ENCODE measurements around the gene RAP1B.

RAP1B gene

DNA sequence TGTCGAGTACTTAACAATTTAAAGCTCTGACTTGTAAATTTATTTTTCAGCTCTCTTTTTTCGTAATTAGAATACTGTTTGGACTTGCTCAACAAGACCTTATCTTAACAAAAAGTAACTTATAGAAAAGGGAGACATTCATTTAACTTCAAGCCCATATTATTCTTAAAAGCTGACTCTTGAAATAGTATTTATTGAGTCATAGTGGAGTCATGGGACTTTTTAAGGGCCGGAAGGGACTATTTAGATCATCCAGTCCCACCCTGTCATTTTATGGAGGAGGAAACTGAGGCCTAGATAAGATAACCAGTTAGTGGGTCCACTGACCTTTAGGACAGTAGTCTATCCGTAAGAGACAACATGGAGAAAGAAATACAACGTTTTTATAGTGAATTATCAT, 1.5 kb downstream of the RAP1B start:
- no peak for DNase-seq

DNA sequence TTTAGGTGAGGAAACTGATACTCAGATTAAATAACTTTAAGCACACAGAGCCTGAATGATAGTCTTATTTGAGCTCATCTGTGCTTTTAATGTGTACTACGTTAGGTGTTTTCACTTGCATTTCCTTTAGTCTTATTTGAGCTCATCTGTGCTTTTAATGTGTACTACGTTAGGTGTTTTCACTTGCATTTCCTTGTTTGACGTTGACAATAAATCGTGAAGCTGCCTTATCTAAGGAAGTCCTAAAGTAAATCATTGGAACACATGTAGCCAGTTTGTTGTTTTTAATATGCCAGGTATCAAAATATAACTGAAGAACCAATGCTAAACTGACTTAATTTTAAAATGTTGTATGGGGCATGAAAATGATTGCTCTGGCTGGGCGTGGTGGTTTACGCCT, 2.0 kb downstream of the RAP1B start:
- DNase-seq = no peak

DNA sequence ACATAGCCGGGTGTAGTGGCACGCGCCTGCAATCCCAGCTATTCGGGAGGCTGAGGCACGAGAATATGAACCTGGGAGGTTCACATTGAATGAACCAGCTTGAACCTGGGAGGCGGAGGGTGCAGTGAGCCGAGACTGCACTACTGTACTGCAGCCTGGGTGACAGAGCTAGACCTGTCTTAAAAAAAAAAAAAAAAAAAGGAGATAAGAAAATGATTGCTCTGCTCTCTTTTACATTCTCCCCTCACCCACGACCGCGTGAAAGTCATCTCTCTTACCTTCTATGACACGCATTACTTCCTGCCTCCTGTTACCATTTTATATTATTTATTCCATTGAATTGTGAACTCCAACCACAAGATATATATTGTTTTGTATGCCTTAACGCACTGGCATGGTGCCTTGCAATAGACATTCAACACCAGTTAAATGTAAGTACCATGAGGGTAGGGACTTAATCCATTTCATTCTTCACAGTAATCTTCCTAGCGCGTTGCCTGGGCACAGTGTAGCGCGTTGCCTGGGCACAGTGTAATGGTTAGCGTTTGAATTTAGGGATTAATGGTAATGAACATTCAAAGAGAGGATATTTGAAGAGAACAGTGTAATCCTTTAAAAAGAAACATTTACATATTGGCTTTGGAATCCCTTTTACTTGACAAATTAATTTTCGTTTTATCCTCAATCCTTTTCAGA, 2.7 kb downstream of the RAP1B start:
- DNase-seq = no peak

DNA sequence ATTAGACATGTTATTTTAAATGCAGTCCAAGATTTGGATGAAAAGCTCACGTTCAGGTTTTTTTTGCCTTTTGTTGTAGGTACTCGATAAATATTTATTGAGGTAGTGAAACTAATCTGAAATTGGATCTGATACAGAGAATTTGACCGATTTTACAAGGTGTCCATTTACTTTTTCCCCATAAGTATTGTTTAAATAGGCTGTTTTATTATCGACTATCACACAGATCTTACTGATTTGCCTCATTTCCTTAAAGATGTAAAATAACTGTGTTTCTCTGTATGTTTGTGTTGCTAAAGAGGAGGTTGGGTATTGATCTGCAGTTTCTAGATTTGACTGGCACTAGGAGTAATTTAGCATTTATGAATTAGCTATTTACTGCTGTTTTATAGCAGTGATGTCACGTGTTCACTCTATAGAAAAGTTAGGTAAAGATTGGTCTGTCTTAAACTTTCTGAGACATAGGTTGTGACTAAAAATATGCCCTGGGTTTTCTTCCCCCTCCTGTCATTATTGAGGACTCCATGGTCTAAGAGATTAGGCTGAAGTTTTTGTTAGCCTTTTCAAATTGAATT, 3.5 kb downstream of the RAP1B start:
- no peak for DNase-seq

DNA sequence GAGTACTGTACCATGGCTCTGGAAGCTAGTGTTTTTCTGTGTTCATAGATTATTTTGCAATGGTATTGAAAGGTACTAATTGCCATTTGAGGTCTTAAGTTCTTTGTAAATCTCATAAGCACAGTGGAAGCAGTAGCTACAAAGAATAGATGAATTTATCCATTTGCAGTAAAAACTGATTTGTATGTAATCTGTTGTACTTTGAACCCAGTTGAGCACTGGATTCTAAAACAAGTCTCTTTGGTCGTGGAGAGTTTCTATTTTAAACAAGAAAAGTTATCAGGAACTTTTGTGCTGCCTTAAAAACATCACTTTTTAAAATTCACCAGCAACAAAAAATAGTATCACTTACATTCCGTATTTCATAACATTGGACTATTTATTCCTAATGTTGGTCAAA, 4.1 kb downstream of the RAP1B start:
- no peak for DNase-seq

DNA sequence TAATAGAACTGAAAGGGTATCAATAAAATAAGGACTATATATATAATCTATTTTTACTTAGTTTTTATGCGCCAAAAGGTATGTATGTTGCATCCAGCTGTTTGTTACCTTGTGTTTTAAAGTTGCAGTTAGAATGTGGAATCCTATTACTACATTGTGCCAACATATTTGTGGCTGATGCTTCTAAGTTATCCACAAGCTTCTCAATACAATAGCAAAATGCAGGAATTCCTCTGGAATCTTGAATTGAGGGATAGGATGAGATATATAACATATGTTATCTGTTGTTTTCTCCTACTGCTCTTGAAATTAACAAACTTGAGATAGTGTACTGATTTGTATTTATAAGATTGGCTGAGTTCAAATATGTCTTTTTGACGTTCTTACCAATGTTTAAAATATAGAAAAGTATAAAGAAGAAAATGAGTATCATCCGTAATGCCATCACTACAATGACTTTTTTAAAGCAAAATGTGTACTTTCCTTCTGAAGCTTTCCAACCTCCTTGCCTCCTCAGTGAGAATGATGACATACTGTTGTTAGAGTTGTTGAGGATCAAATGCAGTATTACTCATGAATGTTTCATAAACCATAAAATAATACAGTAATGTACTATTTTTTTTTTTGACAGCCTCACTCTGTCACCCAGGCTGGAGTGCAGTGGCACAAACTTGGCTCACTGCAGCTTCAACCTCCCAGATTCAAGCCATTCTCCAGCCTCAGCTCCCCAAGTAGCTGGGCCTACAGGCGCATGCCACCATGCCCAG, 6.6 kb downstream of the RAP1B start:
- no peak for DNase-seq

DNA sequence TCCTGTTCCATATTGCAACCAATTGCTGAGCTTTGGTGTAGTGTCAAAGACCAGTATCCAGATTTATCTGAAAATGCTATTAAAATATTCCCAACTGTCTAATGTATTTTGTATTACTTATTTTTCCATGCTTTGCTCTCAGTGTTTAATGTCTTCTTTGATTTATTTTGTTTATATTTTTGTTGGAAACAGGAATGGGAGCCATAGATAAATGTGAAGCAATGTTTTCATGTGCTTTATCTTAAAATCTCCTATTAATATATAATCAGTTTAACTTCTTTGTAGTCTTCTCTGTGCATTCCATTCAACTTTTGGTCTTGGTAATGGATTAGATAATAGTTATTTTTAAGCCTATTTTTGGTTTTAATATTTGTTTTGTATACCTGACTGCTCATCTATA, 8.8 kb downstream of the RAP1B start:
- no peak for DNase-seq

DNA sequence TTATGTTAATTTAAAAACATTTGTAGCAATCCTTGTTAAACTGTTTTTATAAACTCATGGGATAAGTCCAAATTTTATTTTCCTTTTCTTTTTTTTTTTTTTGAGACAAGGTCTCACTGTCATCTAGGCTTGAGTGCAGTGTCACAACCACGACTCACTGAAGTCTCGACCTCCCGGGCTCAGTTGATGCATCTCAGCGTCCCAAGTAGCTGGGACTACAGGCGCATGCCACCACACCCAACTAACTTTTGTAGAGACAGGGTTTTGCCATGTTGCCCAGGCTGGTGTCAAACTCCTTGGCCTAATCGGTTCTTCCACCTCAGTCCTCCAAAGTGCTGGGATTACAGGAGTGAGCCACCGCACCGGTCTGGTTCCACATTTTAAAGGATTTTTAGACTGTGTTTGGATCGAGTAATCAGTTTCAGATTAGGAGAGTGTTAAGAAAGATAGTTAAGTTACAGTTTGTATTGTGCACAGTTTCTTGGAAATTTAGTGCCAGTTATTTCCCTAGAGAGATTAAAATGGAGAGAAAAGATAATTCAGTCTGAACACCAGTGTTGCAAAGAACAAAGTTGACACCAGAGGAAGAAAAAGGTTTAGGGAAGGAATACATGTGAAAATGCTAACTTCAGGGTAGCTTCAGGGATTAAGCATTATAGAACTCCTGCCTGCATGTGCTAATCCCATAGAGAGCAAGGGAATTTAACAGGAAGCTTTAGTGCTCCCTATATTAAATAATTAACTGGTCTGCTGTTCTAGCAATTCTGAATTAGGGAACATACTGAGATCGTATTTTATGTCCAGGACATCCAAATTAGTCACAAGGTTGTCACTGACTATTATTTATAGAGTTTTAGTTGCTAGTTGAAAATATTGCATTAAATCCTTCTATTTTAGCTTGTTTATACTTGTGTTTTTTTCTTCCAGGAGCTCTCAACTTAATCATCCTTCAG, 10.1 kb downstream of the RAP1B start:
- DNase-seq = no peak

DNA sequence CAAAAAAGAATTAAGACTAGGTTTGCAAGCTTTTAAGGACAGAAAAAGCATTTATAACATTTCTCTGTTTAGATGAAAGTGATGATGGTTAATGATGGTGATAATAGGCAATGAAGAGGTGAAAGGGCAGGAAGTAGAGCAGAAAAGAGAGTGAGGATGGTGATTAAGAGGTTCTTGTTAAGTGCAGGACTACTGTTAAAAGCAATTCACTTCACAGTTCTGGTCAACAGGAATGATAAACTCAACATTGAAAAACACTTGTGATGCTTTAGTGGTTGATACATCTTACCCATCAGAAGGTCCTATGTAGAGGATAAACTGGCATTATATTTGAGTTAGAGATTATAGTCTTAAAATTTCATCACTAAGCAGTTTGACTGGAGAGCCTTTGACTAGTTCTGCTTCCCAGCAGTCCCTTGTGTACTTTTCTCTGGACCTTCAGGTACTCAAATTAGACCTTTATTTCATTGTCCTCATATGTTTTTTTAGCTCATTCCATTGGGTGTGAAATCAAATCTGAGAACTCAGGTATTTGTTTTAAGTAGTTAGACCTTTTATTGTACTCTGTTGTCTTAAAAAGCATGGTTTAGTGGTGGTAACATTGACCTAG, 10.9 kb downstream of the RAP1B start:
- DNase-seq = peak; percentile 5

DNA sequence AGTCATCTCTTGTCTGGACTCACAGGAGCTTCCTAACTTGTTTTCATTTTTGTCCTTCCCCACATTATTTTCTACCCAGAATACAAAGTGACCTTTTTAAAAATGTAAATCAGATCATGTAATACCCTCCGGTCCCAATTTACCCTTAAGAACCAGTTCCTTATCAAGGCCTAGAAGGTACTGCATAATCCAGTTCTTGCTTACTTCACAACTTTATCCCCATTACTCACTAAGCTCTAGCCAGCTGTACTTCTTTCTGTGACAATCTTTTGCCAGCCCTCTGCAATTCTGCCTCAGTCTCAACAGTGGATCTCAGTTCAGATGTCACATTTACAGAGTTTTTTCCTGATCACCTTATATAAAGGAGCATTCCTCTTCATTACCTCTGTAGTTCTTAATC, 11.6 kb downstream of the RAP1B start:
- no peak for DNase-seq

DNA sequence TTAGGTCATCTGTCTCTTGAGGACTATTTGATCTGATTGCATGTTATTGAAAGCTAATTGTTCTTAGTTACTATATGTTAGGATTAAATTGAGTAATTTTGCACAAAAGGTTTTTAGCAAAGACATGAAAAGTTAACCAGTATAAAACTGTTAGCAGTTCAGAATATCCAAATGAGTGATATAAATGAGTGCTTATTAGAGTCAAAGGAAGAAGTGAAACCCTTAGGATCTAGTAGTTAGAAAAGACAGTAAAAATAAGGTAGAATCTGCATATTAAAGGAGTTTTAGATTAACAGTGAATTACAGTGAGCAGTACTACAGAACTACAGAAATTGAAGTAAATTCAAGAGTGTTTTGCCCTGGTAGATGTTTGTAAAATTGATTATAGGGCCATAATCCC, 12.4 kb downstream of the RAP1B start:
- DNase-seq = no peak

DNA sequence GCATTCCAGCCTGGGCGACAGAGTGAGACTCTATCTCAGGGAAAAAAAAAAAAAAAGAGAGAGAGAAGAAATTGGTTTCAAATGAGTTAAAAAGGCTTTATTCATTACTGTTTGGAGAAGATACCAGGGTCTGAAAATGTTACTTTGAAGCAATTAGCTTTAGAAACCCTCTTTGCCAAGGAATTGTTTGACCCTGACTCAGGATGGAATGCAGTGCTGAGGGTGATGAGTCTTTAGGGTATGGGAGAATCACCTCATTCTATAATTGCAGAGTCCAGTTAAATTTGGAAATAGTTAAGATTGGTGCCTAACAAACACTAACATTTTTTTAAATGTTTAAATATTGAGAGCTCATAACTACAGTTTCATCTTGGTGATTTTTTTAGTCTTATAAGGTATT, 13.3 kb downstream of the RAP1B start:
- DNase-seq = no peak

DNA sequence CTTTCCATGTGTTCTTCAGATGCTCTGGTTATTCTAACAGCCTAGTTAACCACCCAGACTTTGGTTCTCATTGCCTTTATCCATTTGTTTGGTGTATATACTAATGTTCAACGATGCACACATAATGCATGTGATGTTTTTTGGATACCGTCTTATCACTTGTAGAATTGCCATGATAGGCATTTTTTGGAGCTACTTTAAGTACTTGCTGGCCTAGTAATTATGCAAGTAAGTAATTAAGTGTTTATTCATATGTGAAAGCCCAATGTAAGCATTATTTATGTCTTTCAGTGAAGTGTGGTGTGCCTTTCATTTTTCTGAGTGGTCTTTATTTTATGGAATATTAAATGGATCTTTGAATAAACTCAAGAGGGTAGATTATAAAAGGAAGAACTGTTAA, 14.2 kb downstream of the RAP1B start:
- no peak for DNase-seq

DNA sequence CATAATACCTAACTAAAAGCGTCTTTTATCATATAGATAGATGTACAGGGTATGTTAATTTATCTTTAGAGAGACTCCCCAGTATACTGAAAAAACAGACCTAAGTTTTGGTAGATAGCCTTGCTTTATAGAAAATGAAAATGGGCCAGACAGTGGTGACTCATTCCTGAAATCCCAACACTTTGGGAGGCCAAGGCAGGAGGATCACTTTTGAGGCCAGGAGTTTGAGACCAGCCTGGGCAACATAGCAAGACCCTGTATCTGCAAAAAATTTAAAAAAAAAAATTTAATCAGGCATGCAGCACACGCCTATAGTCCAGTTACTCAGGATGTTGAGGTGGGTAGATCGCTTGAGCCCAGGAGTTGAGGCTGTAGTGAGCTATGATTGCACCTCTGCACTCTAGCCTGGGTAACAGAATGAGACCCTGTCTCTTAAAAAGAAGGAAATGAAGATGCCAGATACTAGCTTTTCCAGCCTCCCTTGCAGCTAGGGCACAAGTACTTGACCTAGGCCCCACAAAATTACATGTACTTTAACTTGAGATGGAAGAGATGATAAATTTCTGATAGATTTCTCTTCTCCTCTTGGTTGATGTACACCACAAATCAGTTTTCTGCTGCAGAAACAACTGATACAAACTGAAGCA, 17.1 kb downstream of the RAP1B start:
- DNase-seq = no peak

DNA sequence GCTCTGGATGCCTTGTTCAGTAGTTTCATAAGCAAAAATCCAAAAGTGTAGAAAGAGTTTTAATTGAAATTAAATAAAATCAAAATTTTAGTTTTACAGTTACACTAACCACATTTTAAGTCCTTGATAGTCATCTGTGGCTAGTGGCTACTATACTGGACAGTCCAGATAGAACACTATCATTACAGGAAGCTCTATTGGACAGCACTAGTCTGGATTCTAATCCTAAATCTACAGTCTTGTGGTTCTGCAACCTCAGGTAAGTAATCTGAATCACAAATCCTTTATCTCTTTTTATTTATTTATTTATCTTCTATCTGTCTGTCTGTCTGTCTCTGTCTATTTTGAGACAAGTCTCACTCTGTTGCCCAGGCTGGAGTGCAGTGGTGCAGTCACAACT, 18.0 kb downstream of the RAP1B start:
- no peak for DNase-seq

DNA sequence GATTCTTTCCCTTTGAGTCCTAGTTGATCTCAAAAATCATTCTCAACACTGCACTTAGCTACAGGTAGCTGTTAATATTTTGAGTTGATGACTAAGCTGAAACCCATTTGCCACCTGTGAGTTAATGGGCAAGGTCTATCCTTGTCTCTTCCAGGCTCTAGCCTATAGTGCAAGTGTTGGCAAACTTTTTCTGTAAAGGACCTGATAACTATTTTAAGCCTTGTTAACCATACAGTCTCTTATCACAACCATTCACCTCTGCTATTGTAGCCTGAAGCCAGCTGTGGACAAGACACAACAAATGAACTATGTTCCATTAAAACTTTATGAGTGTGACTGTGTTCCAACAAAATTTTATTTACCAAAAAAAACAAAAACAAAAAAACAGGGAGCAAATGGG, 19.4 kb downstream of the RAP1B start:
- no peak for DNase-seq

DNA sequence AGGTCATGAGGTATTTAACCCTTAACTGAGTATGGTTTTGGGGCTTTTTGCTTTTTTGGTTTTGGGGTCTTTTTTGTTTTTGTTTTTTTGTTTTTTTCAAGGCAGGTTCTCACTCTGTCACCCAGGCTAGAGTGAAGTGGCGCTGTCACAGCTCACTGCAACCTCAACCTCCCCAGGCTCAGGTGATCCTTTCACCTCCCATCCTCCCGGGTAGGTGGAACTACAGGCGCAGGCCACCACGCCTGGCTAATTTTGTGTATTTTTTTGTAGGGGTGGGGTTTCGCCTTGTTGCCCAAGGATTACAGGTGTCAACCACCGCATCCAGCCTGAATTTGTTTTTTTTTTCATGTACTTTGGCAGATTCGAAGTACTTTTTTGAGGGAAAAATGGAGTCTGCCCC, 19.9 kb downstream of the RAP1B start:
- DNase-seq = no peak

DNA sequence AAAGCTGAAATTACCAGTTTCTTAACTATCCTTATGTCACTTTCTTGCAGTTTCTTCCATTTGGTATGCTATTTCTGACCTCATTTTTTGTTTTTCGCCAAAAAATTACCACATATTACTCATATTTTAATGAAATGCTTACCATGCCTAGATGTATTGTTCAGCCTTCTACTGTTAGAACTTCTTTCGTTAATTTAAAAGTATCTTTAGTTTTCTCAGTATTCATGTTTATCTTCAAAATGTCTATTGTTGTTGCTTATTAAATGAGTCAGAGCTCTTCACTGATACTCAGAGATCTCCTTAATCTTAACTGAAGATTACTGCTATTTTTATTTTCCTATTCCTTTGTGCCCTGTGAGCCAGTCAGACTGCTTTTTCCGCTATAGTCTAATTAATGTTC, 20.5 kb downstream of the RAP1B start:
- DNase-seq = no peak

DNA sequence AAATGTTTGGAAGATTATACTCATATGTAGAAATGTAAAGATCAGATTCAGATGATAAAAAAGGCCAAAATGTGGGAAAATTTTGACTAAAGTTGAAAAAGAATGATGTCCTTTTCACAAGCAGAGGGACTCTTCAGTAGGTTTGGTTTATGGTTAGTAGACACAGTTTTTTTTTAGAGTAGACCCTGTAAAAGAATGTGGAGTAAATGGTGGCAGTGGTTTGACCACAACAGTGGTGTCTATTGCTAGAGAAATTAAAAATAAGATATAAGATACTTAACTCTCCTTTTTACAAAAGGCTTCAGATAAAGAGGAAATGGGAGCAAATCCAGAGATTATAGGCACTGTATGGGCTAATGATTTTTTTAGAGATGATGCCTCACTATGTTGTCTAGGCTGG, 21.8 kb downstream of the RAP1B start:
- no peak for DNase-seq

DNA sequence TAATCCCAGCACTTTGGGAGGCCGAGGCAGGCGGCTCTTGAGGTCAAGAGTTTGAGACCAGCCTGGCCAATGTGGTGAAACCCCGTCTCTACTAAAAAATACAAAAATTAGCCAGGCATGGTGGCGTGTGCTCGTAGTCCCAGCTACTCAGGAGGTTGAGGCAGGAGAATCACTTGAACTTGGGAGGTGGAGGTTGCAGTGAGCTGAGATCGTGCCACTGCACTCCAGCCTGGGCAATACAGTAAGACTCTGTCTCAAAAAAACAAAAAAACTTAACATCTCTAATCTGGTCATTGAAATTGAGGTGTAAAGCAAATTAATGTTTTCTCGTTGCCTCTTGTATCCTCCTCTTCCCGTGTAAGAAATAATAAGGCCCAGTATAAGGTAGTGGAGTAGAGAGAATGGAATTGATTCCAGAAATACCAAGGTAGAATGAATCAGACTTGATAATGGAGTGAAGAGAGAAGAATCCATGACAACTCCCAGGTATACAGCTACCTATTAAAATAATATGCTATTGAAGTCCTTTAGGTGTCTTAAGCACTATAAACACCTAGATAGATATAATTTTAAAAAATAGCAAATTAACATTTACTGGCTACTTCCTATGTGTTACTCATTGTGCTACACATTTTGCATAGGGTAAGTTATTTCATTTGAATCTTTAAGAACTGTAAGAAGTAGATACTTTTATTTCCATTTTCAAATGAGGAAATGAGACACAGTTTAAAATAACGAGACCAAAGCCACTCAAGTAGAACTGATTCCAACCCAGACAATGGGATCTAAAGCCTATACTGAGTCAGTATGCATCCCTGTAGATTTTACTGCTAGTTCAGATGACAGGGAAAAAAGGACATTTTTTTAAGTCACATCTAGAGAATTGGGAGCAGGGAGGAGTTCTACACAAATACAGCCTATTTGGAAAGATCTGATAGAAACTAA, 23.2 kb downstream of the RAP1B start:
- DNase-seq = no peak

DNA sequence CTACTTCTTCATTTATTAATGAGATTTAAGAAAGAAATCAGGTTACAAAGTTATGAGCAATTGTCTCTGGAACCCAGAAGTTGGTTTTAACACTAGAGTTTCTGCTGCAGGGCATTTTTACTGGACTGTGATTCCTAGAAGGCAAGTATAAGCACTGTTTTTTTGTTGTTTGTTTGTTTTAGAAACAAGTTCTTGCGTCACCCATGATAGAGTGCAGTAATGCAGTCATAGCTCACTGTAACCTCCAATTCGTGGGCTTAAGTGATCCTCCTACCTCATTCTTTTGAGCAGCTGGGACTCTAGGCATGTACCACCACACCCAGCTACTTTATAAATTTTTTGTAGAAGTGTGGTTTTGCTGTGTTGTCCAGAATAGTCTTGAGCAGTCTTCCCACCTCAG, 25.6 kb downstream of the RAP1B start:
- DNase-seq = no peak
